Cortex of kidney (tissue), 1 donor: ENCODE measurements around the gene PTPRE.

ENCODE experiments used
- DNase-seq: peaks from one replicate; lab custom pipeline; 2025; lab: John Stamatoyannopoulos, UW

The PTPRE gene

GRCh38 chr10:127908106-127908958, 1.4 kb downstream of the PTPRE start:
- DNase-seq = no peak

GRCh38 chr10:127908959-127909267, 2.0 kb downstream of the PTPRE start:
- DNase-seq = no peak

DNA sequence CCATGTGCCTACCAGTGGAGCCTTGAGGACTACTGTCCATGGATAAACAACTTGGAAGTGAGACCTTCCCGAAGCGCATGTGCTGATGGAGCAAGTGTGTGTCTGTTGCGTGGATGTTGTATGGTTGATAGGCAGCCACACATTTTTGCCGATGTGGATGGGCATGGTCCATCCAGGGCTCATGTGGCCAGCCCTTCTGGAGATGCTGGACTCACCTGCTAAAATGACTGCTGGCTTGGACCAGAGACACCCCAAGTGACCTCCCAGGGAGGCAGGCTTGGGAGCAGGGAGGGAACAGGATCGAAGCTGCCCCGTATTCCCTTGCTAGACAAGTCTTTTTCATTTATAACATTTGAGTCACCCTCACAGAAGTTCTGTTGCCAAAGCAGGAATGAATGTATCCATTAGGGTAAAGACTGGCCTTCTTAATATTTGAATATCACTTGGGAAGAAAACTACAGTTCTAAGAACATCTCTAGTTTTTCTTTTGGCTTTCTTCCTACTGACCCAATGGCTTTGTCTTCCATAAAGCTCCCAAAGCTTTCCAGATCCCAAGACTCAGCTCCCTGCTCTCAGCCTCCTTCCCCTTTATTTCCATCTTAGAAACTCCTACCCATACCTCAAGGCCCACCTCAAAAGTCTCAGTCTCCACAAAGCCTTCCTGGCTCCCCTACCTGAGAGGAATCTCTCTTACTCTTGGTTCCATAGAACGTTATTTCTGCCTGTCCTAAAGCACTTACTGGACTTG, 3.0 kb downstream of the PTPRE start:
- no peak for DNase-seq

- DNase-seq = no peak
Observed at GRCh38 chr10:127910464-127910770, 3.5 kb downstream of the PTPRE start.

DNA sequence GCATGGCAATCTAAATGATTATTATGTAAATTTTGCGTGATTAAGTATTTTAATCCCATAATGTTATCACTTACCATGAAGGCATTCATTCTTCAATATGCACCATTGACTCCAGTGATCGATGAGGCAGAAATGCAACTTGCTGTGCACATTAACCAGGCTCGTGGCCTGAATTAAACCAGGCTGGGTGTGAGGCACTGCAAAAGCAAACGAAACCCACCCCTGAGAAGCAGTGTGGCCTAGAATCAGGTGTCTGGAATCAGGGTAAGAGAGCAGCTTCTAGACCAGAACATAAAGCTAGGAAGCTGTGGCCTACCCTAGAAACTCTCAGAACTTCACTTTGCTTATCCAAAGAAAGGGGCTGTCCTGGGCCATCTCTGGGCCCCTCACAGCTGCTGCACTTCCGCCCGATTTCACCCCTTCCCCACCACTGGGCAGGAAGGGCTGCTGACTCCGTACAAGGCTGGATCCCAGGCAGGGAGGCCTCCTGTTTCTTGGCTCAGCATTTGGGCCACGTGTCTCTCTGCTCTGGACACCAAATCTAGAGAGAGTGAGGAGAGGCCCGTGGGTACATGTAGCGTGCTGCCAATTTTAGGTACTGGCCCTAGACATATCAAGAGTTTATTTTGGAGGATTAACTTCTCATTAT, 4.4 kb downstream of the PTPRE start:
- DNase-seq = no peak

DNA sequence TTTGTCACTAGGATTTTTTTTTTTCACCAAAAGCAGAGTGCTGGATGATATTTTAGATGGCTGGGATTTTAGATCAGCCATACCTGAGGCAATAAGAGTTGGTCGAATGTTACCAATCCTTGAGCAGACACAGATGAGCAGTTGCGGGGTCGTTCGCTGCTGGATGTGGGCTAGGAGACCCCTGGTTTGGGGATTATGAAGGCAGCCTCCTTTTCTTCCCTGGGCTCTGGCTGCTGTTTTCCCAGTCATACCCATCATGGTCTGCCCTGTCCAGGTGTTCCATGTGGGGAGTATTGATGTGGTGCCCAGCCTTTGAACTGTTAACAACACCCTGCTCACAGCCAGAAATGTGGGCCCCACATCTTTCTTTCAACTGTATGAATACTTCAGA, 5.0 kb downstream of the PTPRE start:
- DNase-seq = no peak

- DNase-seq = no peak
Observed at GRCh38 chr10:127912607-127913367, 5.9 kb downstream of the PTPRE start.

DNA sequence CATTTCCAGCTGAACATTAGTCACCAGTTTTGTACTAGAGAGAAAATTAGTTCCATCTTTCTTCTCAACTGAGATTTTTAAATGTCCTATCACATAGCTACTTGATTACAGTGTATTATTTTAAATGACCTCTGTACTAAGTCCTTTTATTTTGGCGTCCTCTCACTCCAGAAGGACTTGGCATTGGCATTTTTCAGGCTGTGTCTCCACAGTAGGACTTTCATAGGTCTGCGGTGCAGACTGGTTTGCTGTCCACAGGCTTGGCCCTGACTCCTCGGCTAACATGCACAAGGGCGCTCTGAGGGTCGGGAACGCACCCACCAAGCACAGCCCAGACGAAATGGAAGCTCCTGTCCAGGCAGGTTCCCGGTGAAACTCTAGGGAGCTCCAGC, 6.5 kb downstream of the PTPRE start:
- DNase-seq = no peak

DNA sequence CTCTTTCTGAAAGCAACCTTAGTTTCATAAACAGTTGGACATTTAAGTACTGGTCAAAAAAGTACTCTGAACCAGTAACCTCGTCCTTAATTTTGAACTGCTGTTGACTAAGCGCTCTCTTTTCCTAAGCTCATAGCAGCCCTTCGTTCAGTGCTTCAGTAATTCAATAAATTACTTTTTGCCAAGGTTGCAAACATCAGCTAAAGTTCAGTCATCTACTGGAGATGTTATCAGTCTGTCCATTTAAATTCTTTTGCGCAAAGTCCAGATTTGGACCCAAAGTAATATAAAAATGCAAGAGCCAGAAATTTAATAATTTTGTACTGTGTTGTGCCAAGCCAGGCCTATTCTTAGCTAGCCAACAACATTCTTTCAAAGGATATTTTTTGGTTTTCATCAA, 8.4 kb downstream of the PTPRE start:
- DNase-seq = no peak

DNA sequence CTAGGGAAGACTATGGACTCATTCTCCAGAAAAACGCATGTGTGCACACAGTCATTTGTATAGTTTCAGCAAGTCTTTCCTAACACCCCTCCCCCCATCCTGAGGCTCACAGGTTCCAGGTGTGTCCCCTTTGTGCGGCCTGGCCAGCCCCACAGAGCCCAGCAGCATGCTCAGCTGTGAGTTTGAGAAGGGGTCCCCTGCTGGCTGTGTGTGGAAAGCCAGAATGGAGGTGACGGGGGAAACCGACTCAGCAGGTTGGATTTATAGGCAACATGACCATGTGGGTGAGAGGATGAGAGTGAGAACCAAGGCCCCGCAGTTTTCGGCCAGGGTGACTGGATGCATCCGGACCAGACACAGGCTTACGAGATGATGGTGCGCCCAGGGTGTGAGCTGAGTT, 9.9 kb downstream of the PTPRE start:
- DNase-seq = no peak

GRCh38 chr10:127918572-127918971, 11.7 kb downstream of the PTPRE start:
- DNase-seq = no peak

- no peak for DNase-seq
Observed at GRCh38 chr10:127919418-127920271, 12.7 kb downstream of the PTPRE start.

DNA sequence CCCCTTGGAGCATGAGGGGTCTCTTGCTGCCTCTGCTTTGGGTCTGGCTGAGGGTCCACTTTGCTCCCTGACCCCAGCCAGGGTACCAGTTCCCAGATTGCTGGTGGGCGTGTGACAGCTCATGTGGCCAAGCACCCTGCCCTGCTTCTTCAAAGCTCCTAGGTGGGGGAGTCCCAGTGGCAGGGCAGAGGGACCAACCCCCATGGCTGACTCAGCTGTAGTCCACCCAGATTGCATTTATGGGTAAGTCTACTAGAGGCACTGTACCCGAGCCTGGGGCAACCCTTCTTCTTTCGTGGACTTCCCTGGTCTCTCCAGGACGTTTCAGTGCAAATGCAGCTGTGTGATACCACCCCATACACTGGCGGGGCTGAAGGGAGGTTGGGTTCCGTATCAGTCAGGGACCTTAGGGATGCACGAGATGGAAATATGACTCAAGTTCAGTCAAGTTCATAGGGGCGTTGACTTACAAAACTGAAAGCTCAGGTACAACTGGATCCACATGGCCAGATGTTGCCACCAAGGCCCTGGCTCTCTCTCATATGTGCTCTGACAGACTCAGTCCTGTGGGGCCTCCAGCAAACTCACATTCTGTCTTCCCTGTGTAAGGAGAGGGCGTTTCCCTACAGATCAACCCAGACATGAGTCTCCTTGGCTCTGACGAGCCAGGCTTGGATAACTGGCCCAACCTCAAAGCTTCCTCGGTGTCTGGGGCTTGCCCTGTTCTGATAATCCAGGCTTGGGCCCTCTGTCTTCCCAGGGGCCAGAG, 13.6 kb downstream of the PTPRE start:
- DNase-seq = no peak

- DNase-seq = no peak
Observed at GRCh38 chr10:127921075-127921752, 14.3 kb downstream of the PTPRE start.

GRCh38 chr10:127921753-127922145, 14.8 kb downstream of the PTPRE start:
- no peak for DNase-seq

GRCh38 chr10:127922206-127922605, 15.3 kb downstream of the PTPRE start:
- no peak for DNase-seq

GRCh38 chr10:127922675-127923366, 15.9 kb downstream of the PTPRE start:
- DNase-seq = no peak

DNA sequence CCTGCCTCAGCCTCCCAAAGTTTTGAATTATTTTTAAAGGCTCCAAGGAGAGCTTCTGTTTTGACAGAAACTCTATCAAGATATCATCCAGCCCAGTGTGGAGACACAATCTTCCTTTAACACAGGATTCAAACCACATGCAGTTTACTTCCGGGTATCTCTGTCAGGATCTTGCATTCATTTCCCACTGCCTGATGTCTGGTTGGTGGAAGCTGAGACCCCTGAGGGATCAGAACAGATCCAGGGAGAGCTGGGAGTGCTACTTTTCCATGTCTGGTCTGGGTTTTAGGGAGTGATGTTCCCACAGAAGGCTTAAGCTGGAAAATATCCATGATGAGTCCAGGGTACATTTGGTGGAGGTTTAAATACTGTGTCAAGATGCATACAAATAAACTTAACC, 16.7 kb downstream of the PTPRE start:
- no peak for DNase-seq

GRCh38 chr10:127925471-127926207, 18.7 kb downstream of the PTPRE start:
- no peak for DNase-seq
